Cardiac fibroblast (primary cell): ENCODE results near the gene GID8.
"Not testable (repeated sequence)": the region's sequence is repeated elsewhere in the genome, so short reads cannot be mapped to it uniquely, and the experiment has no call there.

Experiments
- DNase-seq, 2 donors: peaks; one replicate each; pipeline versions ENCODE4 v3.0.0 to v3.0.0-alpha.2; 2010; ENCODE audit warnings: low read depth in 2 of 2
- H3K4me3 ChIP-seq, 2 donors: replicated peaks in 1 of 2; 1 replicate in 1 of 2; 2 replicates in 1 of 2; pipeline ENCODE4 v1.5.1; 2011; ENCODE audit warnings: low read depth in 2 of 2, low read length in 2 of 2, mild to moderate bottlenecking in 2 of 2, moderate library complexity in 1 of 2
- CTCF ChIP-seq: IDR thresholded peaks from one replicate; pipeline ENCODE4 v1.5.1; 2011; ENCODE audit warnings: low read depth, mild to moderate bottlenecking, low read length, inconsistent platforms

GID8 gene

DNA sequence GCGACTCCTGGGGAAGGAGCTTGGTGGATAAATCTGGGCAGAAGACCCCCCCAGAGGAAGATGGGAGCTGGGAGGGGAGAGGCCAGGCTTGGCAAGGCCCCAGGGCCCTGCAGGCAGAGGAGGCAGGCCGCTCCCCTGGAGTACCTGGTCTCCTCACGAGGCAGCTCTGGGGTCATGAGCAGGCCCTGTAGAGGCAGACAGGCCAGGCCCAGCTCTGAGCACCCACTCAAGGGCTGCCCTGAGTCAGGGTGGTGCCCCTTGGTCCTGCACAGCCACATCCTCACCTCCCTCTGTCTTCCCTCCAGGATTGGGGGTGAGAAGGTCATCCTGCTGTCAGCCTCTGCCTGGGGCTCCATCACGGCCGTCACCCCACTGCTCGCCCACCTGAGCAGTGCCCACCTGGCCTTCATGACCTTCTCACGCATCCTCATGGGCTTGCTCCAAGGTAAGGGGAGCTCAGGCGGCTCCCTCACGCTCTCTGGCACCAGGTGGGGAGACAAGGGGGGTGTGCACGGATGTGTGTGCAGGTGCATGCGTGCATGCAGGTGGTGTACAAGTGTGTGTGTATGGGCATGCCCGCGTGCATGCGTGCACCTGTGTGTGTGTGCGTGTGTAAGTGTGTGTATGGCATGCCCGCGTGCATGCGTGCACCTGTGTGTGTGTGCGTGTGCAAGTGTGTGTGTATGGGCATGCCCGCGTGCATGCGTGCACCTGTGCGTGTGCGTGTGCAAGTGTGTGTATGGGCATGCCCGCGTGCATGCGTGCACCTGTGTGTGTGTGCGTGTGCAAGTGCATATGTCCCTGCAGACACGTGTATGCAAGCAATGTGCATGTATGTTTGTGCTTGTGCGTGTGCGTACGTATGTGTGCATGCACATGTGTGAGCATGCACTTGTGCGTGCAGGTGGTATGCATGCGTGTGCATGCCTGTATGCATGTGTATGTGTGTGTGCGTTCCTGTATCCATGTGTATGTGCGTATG, 19.5 kb downstream of the GID8 start:
- TF ChIP-seq CTCF, result no peak
- no peak overlapping the region for H3K4me3 ChIP-seq
- no peak for DNase-seq

- H3K4me3 ChIP-seq, result no peak overlapping the region
- DNase-seq, result no peak
- no peak for TF ChIP-seq CTCF
Observed at GRCh38 chr20:62958388-62959100, 20.6 kb downstream of the GID8 start.

GRCh38 chr20:62959101-62959971, 21.4 kb downstream of the GID8 start:
- no peak for TF ChIP-seq CTCF
- DNase-seq, result no peak
- no peak overlapping the region for H3K4me3 ChIP-seq

DNA sequence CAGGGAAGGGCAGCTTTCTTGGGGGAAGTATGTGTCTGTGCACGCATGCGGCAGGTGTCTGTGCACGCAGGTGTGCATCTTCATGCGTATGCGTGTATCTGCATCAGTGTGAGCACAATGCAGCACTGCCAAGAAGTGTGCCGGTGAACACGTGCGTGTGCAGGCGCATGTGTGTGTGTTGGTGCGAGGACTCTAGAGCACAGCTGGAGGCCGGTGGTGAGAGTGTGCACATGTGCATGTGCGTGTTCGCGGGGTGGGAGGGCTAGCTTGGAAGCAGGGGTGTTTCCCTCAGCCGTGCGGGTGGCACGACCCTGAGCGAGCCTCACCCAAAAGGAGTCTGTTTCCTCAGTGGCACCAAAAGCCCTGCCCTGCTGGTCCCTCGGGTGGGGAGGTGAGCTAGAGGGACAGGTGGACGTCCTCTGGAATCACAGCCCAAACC, 22.1 kb downstream of the GID8 start:
- no peak for TF ChIP-seq CTCF
- no peak for DNase-seq
- H3K4me3 ChIP-seq, result no peak overlapping the region

DNA sequence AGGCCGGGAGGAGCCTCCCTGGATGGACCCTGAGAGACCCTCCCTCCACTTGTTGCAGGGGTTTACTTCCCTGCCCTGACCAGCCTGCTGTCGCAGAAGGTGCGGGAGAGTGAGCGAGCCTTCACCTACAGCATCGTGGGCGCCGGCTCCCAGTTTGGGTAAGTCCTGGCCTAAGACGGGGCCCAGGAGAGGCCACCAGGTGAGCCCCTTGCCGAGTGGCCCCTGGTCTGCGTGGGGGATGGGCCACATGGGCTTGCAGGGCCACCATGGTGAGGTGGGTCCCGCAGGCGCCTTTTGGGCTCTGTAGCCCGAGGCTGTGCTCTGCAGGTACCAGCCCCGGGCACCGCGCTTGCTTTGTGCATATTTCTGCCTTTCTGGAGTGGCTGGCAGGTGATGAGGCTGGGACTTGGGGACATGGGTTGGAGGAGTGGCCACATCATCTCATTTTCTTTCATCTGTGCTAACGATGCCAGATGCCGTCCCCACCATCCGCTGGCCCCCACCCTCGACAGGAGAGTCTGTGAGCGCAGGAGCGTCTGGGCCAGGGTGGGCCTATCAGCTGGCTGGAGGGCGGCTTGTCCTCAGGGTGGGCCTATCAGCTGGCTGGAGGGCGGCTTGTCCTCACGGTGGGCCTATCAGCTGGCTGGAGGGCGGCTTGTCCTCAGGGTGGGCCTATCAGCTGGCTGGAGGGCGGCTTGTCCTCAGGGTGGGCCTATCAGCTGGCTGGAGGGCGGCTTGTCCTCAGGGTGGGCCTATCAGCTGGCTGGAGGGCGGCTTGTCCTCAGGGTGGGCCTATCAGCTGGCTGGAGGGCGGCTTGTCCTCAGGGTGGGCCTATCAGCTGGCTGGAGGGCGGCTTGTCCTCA, 22.7 kb downstream of the GID8 start:
- not testable (repeated sequence) for DNase-seq, H3K4me3 ChIP-seq

DNA sequence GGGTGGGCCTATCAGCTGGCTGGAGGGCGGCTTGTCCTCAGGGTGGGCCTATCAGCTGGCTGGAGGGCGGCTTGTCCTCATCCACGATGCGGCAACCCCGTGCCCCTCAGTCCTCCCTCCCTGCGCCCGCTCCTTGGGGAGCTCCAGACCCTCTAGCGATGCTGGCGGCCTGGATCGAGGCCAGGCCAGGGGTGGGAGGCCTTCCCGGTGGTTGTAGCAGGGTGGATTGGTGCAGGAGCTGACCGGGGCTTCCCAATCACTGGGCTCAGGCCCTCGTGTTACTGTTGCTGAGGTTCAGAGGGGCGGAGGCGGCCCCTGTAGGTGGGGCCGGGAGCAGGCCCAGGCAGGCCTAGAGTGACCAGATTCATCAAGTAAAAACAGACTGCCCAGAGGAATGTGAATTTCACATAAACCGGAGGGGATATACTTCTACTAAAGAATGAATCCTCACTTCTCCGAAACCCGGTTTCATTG, 23.4 kb downstream of the GID8 start:
- no peak for DNase-seq
- TF ChIP-seq CTCF, result no peak
- H3K4me3 ChIP-seq, result no peak overlapping the region
